ENCODE results near the gene IFITM5.

DNA sequence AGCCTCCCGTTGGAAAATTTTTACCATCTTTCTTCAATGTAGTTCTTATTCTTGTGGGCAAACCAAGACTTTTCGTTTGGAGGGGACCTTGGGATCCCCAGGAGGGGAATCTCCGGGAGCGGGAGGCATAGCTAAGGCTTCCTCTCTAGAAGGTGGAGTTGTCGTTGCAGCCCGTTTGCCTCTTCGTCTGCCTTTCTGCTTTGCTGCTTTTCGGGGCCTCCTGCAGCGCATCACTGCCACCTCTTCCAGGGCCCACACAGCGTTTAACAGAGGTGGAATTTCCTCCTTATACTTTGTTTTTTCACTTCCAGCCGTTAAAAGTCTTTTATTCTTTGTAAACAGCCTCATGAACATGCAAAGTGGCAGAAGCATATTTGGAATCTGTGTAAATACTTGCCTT is 24.8 kb upstream of the IFITM5 start:
- TF ChIP-seq EZH2 (IDR thresholded peaks at IDR 0.05; ENCODE audit: insufficient read depth, poor library complexity, severe bottlenecking) (no peak), EZH2phosphoT487 (IDR thresholded peaks at IDR 0.05; ENCODE audit: insufficient read depth, low read depth) (no peak)

Data from GM23248 (cell line).